DLD1 (cell line): ENCODE data around the gene IMMP2L.

ENCODE experiments used
- in situ Hi-C: cut with HindIII; loops from 2 replicates; pipeline ENCODE4 v1.10.0; 2017; ENCODE audit warnings: low sequenced_read_pairs

The IMMP2L gene

DNA sequence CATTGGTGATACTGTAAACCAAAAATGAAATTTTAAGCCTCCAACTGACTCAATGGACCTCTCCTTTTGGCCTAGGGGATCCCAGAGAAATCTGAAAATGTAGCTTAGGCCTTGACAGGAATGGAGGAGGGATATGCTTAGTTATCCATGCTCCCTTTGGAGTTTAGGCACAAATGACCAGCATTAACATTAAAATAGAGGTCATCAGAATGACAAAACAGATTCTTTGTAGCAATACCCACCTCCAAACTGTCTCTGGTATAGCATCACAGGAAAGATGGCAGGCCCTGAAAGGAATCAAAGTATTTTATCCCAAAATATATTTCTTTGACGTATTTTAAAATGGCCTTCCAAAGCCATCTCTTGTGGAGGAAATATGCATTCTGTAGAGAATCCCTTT, 510.5 kb downstream of the IMMP2L start:
- in situ Hi-C loops, result no loop called here

DNA sequence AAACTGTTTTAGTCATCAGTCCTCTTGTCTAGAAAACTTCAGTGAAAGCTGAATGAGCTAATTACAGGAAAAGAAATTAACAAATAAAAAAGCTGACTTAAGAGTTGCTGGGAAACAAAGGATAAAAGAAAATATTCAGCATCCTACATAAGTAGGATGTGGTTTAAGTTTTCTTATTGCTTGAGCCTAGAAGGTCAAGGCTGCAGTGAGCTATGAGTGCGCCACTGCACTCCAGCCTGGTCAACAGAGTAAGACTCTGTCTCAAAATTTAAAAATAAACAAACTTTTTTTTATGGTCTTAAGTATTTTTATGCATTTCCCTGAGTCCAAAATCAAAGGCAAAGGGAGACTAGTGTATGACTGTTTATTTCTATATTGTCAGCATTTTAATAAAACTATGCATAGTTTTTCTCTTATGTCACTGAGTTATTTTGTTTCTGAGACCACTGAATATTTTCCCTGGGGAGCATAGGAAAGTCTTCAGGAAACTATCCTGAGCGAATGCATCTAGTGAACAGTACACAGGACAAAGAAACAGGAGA, 511.3 kb downstream of the IMMP2L start:
- in situ Hi-C loops, result no loop called here

DNA sequence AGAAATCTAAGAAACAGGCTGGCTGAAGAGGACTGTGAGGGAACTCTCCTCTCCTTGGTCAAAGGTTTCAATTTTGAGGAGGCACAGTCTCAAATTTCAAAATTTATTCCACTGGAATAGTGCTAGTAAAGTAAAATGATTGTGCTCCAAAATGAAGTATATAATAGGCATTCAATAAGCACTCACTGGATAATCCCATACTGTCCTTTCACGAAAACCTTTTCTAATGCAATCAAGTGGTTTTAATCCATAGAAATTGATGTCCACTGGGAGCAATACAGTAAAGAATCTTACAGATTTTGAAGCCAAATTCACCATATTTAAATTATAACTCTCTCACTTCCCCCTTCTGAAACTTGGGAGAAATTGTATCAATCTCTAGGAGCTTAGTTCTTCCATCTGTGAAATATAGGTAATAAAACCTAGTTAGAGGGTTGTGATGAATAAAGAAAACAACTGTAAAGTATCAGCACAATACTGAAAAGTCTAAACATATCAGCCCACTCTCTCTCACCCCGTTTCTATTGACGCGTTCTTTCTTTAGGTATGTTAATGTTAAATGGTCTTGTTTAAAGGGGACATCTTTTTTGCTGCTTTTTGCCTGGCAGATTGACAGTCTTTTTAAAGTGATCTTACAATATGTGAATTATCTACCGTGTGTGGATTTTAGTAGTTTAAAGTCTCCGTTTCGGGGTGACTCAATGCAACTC, 512.2 kb downstream of the IMMP2L start:
- in situ Hi-C loops, result no loop called here

DNA sequence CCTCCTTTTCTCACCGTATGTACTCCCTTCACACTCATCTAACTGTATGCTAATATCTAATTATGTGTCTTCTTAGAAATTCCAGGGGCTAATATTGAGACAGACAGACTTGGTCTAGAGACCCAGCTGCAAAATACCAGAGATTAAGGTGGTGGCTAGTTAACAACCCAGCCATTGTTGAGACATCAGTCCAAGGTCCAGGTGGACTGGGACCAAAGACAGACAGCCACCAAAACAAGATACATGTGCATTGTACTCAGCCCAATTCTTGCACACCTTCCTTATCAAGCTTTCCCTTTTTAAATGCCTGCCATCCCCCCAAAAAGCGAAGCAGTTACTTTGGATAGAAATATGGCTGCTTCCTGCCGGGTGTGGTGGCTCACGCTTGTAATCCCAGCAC, 514.7 kb downstream of the IMMP2L start:
- in situ Hi-C loops, result no loop called here

DNA sequence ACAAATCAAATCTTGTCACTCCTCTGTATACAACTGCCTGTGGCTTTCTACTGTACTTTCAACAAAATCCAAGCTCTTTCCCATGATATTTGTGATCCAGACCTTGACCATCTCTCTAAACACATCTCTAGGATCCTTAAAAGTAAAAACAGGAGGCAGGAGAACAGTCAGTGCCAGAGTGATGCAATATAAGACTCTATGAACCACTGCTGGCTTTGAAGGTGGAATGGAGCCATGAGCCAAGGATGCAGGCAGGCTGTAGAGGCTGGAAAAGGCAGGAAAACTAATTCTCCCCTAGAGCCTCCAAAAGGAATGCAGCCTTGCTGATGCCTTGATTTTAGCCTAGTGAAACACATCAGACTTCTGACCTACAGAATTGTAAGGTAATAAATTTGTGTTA, 516.8 kb downstream of the IMMP2L start:
- in situ Hi-C loops, result no loop called here

DNA sequence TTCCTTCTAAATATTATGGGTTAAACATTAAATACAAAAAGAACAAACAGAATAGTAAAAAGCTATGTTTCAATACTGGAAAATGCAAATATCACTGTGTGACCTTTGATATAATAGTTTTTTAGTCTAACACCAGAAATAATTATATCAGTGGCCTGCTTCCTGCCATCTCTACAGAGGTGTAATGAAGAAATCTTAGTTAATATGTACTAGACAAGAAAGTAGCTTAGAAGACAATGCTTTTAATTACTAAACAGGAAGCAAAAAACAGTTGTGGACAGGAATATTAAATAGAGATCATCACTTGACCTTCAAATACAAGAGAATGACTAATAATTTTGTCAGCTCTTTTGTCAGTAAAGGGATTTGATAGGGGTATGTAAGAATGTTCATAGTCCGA, 518.7 kb downstream of the IMMP2L start:
- in situ Hi-C loops, result no loop called here

DNA sequence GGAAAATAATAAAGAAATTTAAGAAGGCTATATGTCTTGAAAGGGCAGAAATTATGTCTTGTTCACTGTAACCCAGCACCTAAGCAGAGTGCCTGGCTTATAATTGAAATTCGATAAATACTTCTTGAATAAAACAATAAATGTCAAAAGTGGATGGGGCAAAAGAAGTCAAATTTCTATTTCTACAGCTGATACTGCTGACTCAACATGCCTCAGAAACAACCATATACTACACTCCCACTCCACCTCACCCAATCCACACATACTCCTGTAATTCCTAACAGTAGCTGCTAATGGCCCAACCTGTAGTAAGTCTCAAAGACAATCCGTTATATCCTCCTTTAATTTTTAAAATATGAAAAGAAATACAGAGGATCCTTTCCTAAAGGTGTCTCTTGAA, 519.5 kb downstream of the IMMP2L start:
- in situ Hi-C loops, result no loop called here

DNA sequence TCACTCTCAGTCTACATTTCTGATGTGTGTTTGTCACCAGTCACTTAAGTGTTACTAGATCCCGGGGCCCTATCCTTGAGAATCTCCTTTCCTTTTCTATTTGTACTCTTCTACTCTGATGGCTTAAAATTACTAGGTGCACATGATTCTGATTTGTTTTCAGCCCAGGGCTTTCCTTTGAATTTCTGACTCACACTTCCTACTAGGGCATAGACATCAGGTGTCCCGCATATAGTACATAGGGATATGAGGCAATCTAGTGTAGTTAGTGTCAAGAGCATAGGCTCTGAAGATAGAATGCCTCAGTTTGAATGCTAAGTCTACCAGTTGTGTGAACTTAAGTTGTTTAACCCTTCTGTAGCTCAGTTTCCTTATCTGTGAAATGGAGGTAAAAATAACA, 520.7 kb downstream of the IMMP2L start:
- in situ Hi-C loops, result no loop called here

DNA sequence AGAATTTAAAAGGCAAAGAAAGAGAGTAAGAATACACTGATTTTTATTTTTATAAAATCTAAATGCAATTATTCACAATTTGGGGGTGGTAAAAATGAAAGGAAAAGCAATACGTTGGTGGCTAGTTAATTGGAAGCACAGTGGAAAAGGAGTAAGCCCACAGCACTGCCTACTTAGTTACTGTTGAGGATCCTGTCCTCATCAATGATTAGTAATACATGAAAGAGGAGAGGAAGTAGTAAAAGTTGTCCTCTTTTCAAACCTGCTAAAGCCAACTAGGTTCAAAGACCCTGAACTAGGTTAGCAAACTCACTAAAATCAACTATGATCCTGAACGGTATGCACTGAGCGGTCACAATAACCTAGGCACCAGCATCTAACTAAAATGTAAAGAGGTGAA, 524.1 kb downstream of the IMMP2L start:
- in situ Hi-C loops, result no loop called here

DNA sequence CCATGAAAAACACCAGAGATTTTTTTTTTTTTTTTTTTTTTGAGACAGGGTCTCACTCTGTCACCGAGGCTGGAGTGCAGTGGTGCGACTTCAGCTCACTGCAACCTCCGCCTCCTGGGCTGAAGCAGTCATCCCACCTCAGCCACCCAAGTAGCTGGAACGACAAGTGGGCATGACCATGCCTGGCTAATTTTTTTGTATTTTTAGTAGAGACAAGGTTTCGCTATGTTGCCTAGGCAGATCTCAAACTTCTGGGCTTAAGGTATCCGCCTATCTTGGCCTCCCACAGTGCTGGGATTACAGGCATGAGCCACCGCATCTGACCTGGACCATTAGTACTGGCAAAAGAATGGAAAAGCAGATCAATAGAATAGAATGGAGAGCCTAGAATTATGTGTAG, 530.4 kb downstream of the IMMP2L start:
- in situ Hi-C loops, result no loop called here

DNA sequence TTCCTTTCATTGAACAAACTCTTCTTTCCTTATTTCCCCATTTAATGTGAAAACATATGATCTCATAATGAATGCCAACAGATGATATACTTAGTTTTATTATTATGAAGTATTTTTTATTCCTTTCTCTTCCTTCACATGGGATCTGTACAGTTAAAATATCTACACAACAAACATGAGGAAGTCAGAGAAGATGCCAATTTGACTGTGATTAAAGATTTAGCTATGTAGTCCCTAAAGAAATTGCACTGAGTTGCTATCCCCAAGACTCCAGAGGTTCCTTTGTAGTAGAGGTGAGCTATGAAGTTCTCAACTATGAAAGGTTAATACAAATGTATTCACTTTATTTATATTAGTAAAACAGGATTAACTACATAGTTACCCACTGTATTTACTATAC, 532.0 kb downstream of the IMMP2L start:
- in situ Hi-C loops, result no loop called here

DNA sequence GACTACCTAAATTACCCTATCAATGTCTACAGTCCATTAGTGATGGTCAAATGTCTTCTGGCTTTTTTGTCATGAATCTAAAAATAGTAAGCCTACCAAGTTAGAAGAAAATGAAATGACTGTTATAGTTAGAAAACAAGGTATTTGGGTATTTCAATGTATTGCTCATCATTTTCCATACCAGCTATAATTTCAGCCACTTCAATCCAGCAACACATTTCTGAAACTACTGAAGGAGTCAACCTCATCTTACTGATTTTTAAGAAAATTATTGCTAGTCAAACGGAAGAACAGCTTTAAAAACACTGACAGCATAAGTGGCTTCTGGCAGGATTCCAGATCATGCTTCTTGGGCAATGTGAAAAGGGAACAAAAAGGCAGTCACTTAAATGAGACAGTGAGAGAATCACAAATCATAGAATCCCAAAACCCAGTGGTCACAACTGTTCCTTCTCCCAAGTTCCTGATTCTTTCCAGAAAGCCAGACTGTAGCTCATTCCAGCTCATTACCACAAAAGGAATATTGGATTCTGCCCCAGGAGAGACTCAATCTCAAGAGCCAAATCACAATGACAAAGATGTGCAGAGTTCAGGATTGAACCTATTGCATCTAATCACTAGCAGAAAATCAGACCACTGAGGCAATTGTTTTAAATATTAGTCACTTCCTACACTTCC, 532.6 kb downstream of the IMMP2L start:
- in situ Hi-C loops, result no loop called here

DNA sequence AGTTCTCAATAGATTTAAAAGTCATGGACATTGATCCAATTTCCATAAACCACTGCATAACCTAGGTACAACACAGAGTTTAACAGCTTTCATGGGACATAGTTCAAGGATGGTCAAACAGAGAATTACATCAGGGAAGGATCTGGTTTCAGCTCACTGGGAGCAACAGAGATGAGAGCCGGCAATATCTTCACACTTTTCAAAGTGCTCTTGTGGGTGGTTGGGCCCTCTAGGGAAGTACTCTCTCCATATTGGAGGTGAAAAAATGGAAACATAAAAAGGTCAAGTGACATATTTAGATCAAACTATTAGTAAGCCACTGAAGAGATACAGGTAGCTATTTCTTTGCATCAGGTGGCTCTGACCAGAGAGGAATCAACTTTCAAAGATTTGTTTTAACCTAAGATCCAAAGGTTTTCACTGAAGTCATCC, 533.1 kb downstream of the IMMP2L start:
- in situ Hi-C loops, result no loop called here

DNA sequence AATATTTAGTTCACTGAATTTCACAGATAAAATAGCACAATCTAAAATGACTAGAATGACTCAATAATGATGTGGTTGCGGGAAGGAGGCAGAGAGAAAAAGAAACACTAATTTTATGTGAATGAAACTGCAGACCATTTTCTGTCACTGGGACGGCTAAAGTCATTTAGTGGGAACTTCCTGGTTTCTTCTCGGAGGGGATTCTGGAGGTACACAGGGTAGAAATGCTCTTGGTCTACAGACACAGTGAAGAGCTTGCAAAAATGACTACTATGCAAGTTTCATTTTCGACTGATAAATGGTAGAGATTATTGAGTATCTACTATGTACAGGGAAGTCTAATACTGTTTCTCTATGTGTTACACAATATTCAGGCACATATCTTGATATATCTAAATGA, 534.9 kb downstream of the IMMP2L start:
- in situ Hi-C loops, result no loop called here

DNA sequence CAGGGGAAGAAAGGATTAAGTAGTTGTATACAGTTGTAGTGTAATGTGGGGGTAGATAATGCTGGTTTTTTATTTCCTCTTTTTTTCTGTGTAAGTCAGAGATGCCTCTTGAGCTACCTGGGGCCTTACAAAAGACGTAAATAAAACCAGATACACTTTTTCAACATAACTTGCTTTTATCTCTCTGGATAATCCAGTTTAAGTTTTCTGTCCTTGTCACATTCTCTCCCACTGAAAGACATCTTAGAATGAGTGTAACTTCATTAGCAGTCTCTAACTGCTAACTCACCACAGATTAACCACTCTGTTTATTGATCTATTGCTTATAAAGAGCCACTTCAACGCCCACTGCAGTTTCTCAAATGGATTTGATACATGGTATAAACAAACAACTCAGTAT, 535.5 kb downstream of the IMMP2L start:
- in situ Hi-C loops, result no loop called here

DNA sequence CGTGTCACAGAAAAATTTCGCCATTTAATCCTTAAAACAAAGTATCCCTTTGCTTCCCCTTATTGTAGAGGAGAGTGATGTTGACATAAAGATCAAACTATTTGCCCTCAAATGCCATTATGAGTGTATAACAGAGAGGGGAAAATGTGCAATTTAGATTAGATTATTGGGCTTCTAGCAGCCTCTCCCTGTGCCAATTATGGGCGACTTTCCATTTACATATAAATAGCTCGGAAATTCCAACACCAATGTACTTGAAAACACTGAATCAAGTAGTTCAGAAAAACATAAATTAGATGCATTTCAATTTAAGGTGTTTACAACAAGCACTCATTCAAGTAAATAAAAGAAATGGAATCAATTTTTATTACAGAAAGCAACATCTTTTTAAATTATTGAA, 535.9 kb downstream of the IMMP2L start:
- in situ Hi-C loops, result no loop called here

DNA sequence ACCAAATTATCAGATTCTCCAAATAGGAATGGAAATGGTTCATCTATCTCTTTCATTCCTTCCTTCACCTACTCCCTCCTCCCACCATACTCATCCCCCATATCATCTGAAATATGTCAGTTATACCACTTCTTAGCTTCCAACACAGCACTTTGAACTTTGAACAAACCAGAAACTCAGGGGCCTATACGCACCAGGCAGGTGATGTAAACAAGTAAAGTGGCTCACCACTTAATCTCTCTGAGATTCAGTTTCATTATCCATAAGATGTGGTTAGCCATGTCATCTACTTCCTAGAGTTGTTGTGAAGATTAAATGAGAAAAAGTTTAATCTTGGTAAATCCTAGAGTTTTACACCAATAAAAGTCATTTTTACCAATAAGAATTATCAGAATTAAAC, 537.3 kb downstream of the IMMP2L start:
- in situ Hi-C loops, result no loop called here

DNA sequence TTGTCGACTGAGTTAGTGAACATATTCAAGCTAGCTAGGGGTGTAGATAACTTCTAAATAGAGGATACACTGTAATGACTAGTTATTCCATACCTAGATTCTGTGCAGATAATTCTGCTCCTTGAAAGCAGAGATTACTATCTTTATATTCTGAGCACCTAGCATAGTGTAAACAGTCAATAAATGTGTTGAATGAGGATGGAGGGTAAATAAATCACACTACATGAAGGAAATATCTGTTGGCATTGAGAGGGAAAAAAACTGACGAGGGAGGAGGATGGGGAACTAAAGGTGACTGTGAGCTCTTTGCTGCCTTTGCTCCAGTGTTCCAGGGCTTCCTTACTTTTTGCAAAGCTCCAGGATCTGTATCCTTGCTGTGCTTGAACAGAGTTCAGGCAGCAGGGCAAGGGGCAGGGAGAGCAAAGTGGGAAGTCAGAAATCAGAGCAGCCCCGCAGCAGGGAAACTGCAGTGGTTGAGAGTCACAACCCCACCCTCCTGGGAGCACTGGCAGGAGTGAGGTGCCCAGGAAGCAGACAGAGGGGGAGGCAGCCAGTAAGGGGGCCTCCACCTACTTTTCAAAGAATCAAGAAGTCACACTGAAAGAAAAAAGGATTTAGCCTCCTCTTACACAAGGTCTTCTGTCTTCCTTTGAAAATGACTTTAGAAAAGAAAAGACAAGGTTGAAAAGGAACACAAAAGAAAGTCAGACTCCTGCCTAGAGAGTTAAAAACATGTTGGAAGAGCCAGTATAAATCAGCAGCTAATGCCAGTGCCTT, 543.1 kb downstream of the IMMP2L start:
- in situ Hi-C loops, result no loop called here

DNA sequence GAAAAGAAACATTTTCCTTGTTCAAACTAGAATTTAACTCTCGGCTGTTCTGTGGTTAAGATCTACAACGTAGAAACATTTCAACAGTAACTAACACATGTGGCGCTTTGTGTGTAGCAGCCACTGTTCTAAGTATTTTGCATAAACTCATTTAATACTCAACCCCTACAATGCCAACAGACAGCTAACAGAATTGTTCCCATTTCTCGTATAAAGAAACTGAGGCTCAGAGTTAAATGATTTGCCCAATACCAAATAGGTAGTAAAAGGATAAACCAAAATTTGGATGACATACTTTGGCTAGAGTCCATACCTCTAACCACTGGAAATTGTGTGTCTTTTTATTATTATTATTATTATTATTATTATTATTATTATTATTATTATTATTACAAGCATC, 543.8 kb downstream of the IMMP2L start:
- in situ Hi-C loops, result no loop called here

DNA sequence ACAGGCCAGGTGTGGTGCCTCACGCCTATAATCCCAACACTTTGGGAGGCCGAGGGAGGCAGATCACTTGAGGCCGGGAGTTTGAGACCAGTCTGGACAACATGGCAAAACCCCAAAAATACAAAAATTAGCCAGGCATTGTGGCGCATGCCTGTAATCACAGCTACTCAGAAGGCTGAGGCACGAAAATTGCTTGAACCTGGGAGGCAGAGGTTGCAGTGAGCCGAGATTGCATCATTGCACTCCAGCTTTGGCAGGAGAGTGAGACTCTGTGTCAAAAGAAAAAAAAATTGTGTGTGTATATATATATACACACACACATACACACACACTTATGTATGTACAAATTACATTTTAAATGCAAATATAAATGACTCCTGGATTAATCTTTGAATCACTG, 548.2 kb downstream of the IMMP2L start:
- in situ Hi-C loops, result no loop called here

DNA sequence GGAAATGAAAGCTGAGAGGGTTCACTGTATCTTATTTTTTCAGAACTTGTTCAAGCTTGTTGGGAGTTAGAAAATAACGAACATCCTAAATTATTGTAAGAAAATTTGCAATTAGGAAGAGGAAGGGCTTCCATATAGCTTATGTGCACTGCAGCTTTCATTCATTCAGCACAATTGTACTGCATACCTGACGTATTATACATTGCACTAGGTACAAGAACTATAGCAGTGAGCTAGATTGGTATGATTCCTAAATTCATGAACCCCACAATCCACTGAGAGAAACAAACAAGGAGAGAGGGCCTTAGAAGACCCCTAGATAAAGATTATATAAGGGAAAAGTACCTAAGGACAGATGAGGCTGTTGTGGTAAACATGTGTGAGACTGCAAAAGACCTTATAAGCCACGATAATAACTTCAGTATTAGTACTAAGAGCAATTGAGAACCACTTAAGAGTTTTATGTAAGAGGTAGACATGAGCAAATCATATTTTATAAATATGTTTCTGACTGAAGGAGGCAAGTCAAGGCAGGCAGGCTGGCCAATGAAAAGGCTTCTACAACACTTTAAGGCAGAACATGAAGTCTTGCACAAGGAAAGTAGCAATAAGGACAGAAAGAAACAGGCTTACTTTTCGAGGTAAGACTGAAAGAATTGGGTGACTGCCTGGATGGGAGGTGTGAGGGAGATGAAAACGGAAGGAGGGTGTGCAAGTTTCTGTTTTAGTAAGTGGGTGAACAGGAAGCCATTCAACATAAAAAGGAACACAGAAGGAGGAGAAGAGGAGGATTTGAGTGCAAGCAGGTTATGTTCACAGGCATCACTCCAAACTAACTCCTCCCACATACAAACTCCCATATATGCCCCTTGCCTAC, 549.3 kb downstream of the IMMP2L start:
- in situ Hi-C loops, result no loop called here
